GM23338 (cell line): ENCODE measurements around the gene PROX1. TPM values are rescaled to one million over a fixed set of nuclear protein-coding genes. Genes with fewer than 3 reads are reported as not detected.

Source experiments
- ATAC-seq: fragments of 200-7000 bp; cut with Tn5 transposase; 3 replicates; pipeline ENCODE4 v1.9.1; 2020
- DNase-seq: peaks from one replicate; pipeline ENCODE4 v3.0.0-alpha.2; 2015; ENCODE audit warnings: low spot score
- H2AFZ ChIP-seq: fragments of 200-600 bp; sonication (generic); 2 replicates; pipeline ENCODE4 v1.8.0; 2016; ENCODE audit warnings: antibody characterized with exemption, mild to moderate bottlenecking, moderate library complexity
- H3F3A ChIP-seq: fragments of 200-600 bp; sonication (generic); replicated peaks from 2 replicates; pipeline ENCODE4 v1.8.0; 2017; ENCODE audit warnings: antibody characterized with exemption, mixed run types, low read depth
- H3K27ac ChIP-seq: fragments of 200-600 bp; sonication (generic); 2 replicates; pipeline ENCODE4 v1.6.1; 2016; ENCODE audit warnings: low read depth
- H3K27me3 ChIP-seq: fragments of 200-600 bp; sonication (generic); 2 replicates; pipeline ENCODE4 v1.8.0; 2016; ENCODE audit warnings: mild to moderate bottlenecking, mixed run types, moderate library complexity; ENCODE audit not compliant: insufficient read depth
- H3K36me3 ChIP-seq: fragments of 200-600 bp; sonication (generic); 2 replicates; pipeline ENCODE4 v1.8.0; 2016; ENCODE audit warnings: mild to moderate bottlenecking; ENCODE audit not compliant: insufficient read depth
- H3K4me1 ChIP-seq: fragments of 200-600 bp; sonication (generic); 2 replicates; pipeline ENCODE4 v1.8.0; 2016; ENCODE audit warnings: mild to moderate bottlenecking, moderate library complexity; ENCODE audit not compliant: insufficient read depth
- H3K4me2 ChIP-seq: fragments of 200-600 bp; sonication (generic); 2 replicates; pipeline ENCODE4 v1.7.1; 2017; ENCODE audit warnings: mixed run types
- H3K4me3 ChIP-seq: fragments of 200-600 bp; sonication (generic); 2 replicates; pipeline ENCODE4 v1.6.1; 2016; ENCODE audit warnings: mixed run types
- H3K79me2 ChIP-seq: fragments of 200-600 bp; sonication (generic); replicated peaks from 2 replicates; pipeline ENCODE4 v1.8.0; 2017; ENCODE audit warnings: mild to moderate bottlenecking; ENCODE audit not compliant: insufficient read depth
- H3K9me2 ChIP-seq: fragments of 200-600 bp; sonication (generic); 2 replicates; pipeline ENCODE4 v1.8.0; 2017; ENCODE audit not compliant: insufficient read depth
- H4K20me1 ChIP-seq: fragments of 200-600 bp; sonication (generic); replicated peaks from 2 replicates; pipeline ENCODE4 v1.8.0; 2017; ENCODE audit warnings: mild to moderate bottlenecking; ENCODE audit not compliant: insufficient read depth
- H3K27ac Mint-ChIP-seq: 2 replicates; pipeline ENCODE4 v1.8.0; 2020; ENCODE audit warnings: inconsistent platforms, mild to moderate bottlenecking, moderate library complexity, mixed read lengths
- H3K27me3 Mint-ChIP-seq: 3 replicates; pipeline ENCODE4 v1.8.0; 2022; ENCODE audit warnings: low read depth, mild to moderate bottlenecking, moderate library complexity, mixed read lengths, inconsistent platforms; ENCODE audit not compliant: insufficient read depth, poor library complexity
- H3K36me3 Mint-ChIP-seq: 3 replicates; pipeline ENCODE4 v1.8.0; 2021; ENCODE audit warnings: low read depth, mild to moderate bottlenecking, inconsistent platforms, moderate library complexity, mixed read lengths
- H3K4me1 Mint-ChIP-seq: 3 replicates; pipeline ENCODE4 v1.8.0; 2020; ENCODE audit warnings: mild to moderate bottlenecking, inconsistent platforms, mixed read lengths
- H3K4me3 Mint-ChIP-seq: 3 replicates; pipeline ENCODE4 v1.8.0; 2021; ENCODE audit warnings: moderate library complexity, mild to moderate bottlenecking, inconsistent platforms, mixed read lengths
- H3K9me3 Mint-ChIP-seq: 3 replicates; pipeline ENCODE4 v1.8.0; 2020; ENCODE audit warnings: moderate library complexity, mild to moderate bottlenecking, inconsistent platforms, mixed read lengths
- JUNB ChIP-seq: IDR thresholded peaks from one replicate; pipeline ENCODE4 v1.6.1; 2016; ENCODE audit warnings: antibody characterized with exemption; ENCODE audit not compliant: unreplicated experiment
- POLR2AphosphoS5 ChIP-seq: IDR thresholded peaks from 2 replicates; pipeline ENCODE4 v1.6.1; 2016; ENCODE audit warnings: antibody characterized with exemption, low read depth
- ZNF114 ChIP-seq: fragments of 250-450 bp; sonication (Bioruptor Pico); IDR thresholded peaks from 2 replicates; pipeline ENCODE4 v1.5.0; 2020; ENCODE audit warnings: mild to moderate bottlenecking, moderate library complexity
- ZNF331 ChIP-seq: fragments of 250-450 bp; sonication (Bioruptor Pico); IDR thresholded peaks from 2 replicates; pipeline ENCODE4 v1.5.0; 2020; ENCODE audit warnings: low read depth, mild to moderate bottlenecking, moderate library complexity
- polyA plus RNA-seq: library from polyadenylated mRNA; unstranded; fragments of >200 nt; fragmentation: Nextera tagmentation; extraction: Ambion mirVana; gene quantifications from 2 replicates; pipeline ENCODE4 v1.2.1, GENCODE V29; 2016
- total RNA-seq: library from RNA; depleted of rRNA; stranded (reverse); fragments of >200 nt; shearing (Covaris generic); gene quantifications from 2 replicates; pipeline ENCODE4 v1.2.3, GENCODE V29; 2014
- TF ChIP-seq, protein P1 (sequence below): fragments of 250-450 bp; sonication (Bioruptor Pico); IDR thresholded peaks from 2 replicates; pipeline ENCODE4 v1.5.0; 2020; ENCODE audit warnings: mild to moderate bottlenecking, moderate library complexity
- TF ChIP-seq, protein P2 (sequence below), 2 experiments: fragments of 200-600 bp in 1 of 2; sonication (generic) in 1 of 2; conservative IDR thresholded peaks; 2 replicates each; pipeline versions ENCODE4 v1.5.1 to v1.6.1; 2016 to 2017; ENCODE audit warnings: antibody characterized with exemption in 2 of 2, low read depth in 2 of 2, mild to moderate bottlenecking in 2 of 2, moderate library complexity in 1 of 2

PROX1 gene
- total and polyA plus RNA-seq, 2 experiments from 2014 or later: 0.49 to 0.66 TPM

DNA sequence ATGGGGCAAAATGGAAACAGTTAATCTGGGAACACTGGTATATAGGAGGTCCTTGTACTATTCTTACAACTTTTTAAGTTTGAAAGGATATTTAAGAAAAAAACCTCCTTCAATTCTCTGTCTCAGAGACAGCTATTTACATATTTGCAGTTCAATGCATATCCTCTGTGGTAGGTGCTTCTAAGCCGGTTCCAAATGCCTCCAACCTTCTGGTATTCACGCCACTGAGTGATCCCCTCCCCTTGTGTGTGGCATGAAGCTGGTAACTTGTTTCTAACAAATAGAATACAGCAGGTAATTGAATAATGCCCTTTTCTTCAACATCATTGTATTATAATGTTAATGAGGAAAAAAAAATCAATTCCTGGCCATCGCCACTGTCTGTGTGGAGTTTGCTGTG, 91.2 kb downstream of the PROX1 start:
- no peaks in the 10 kb centered on the region for H3K36me3 ChIP-seq
- no peak overlapping the region; the same call in 1 of the 2 replicates for H2AFZ ChIP-seq
- H4K20me1 ChIP-seq: no peaks in the 10 kb centered on the region
- H3K4me3 Mint-ChIP-seq: no peak overlapping the region
- no peaks in the 10 kb centered on the region for H3K9me3 Mint-ChIP-seq
- no peaks in the 10 kb centered on the region; the same call in 1 of the 2 replicates for H3F3A ChIP-seq
- TF ChIP-seq, protein P1, sequence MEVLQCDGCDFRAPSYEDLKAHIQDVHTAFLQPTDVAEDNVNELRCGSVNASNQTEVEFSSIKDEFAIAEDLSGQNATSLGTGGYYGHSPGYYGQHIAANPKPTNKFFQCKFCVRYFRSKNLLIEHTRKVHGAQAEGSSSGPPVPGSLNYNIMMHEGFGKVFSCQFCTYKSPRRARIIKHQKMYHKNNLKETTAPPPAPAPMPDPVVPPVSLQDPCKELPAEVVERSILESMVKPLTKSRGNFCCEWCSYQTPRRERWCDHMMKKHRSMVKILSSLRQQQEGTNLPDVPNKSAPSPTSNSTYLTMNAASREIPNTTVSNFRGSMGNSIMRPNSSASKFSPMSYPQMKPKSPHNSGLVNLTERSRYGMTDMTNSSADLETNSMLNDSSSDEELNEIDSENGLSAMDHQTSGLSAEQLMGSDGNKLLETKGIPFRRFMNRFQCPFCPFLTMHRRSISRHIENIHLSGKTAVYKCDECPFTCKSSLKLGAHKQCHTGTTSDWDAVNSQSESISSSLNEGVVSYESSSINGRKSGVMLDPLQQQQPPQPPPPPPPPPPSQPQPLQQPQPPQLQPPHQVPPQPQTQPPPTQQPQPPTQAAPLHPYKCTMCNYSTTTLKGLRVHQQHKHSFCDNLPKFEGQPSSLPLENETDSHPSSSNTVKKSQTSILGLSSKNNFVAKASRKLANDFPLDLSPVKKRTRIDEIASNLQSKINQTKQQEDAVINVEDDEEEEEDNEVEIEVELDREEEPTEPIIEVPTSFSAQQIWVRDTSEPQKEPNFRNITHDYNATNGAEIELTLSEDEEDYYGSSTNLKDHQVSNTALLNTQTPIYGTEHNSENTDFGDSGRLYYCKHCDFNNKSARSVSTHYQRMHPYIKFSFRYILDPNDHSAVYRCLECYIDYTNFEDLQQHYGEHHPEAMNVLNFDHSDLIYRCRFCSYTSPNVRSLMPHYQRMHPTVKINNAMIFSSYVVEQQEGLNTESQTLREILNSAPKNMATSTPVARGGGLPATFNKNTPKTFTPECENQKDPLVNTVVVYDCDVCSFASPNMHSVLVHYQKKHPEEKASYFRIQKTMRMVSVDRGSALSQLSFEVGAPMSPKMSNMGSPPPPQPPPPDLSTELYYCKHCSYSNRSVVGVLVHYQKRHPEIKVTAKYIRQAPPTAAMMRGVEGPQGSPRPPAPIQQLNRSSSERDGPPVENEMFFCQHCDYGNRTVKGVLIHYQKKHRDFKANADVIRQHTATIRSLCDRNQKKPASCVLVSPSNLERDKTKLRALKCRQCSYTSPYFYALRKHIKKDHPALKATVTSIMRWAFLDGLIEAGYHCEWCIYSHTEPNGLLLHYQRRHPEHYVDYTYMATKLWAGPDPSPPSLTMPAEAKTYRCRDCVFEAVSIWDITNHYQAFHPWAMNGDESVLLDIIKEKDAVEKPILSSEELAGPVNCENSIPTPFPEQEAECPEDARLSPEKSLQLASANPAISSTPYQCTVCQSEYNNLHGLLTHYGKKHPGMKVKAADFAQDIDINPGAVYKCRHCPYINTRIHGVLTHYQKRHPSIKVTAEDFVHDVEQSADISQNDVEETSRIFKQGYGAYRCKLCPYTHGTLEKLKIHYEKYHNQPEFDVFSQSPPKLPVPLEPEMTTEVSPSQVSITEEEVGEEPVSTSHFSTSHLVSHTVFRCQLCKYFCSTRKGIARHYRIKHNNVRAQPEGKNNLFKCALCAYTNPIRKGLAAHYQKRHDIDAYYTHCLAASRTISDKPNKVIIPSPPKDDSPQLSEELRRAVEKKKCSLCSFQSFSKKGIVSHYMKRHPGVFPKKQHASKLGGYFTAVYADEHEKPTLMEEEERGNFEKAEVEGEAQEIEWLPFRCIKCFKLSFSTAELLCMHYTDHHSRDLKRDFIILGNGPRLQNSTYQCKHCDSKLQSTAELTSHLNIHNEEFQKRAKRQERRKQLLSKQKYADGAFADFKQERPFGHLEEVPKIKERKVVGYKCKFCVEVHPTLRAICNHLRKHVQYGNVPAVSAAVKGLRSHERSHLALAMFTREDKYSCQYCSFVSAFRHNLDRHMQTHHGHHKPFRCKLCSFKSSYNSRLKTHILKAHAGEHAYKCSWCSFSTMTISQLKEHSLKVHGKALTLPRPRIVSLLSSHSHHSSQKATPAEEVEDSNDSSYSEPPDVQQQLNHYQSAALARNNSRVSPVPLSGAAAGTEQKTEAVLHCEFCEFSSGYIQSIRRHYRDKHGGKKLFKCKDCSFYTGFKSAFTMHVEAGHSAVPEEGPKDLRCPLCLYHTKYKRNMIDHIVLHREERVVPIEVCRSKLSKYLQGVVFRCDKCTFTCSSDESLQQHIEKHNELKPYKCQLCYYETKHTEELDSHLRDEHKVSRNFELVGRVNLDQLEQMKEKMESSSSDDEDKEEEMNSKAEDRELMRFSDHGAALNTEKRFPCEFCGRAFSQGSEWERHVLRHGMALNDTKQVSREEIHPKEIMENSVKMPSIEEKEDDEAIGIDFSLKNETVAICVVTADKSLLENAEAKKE (CRISPR knock-in tag): no peak
- TF ChIP-seq ZNF331 (no peak), ZNF114 (no peak), POLR2AphosphoS5 (no peak), JUNB (no peak)
- TF ChIP-seq, protein P2, sequence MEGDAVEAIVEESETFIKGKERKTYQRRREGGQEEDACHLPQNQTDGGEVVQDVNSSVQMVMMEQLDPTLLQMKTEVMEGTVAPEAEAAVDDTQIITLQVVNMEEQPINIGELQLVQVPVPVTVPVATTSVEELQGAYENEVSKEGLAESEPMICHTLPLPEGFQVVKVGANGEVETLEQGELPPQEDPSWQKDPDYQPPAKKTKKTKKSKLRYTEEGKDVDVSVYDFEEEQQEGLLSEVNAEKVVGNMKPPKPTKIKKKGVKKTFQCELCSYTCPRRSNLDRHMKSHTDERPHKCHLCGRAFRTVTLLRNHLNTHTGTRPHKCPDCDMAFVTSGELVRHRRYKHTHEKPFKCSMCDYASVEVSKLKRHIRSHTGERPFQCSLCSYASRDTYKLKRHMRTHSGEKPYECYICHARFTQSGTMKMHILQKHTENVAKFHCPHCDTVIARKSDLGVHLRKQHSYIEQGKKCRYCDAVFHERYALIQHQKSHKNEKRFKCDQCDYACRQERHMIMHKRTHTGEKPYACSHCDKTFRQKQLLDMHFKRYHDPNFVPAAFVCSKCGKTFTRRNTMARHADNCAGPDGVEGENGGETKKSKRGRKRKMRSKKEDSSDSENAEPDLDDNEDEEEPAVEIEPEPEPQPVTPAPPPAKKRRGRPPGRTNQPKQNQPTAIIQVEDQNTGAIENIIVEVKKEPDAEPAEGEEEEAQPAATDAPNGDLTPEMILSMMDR (conservative IDR thresholded peaks at IDR 0.05; ENCODE audit: low read depth in 2 of 2): no peak
- 0 out of 2 replicates have a peak overlapping the region, but pooled peaks have one; percentile 15 for H3K27ac ChIP-seq
- DNase-seq (peak; percentile 38), ATAC-seq (peak; percentile 76)
- peaks cover 24% of the 10 kb centered on the region for H3K4me1 Mint-ChIP-seq
- no peaks in the 10 kb centered on the region for H3K27me3 ChIP-seq
- peaks cover 3% of the 10 kb centered on the region for H3K27me3 Mint-ChIP-seq
- peaks cover 19% of the 10 kb centered on the region for H3K4me1 ChIP-seq
- peak overlapping the region; percentile 2; the same call in 1 of the 2 replicates for H3K4me3 ChIP-seq
- peak overlapping the region; percentile 6; the same call in 1 of the 2 replicates for H3K4me2 ChIP-seq
- H3K36me3 Mint-ChIP-seq: no peaks in the 10 kb centered on the region
- no peak overlapping the region for H3K27ac Mint-ChIP-seq
- H3K9me2 ChIP-seq: no peaks in the 10 kb centered on the region; the same call in 1 of the 2 replicates
- H3K79me2 ChIP-seq: no peaks in the 10 kb centered on the region
